ENCODE results near the gene TAPBPL.

TAPBPL gene

GRCh38 chr12:6437586-6437985 lies 14.3 kb upstream of the TAPBPL start:
- DNase-seq (ENCODE audit: low read depth): no peak

GRCh38 chr12:6438345-6438744 lies 13.5 kb upstream of the TAPBPL start:
- DNase-seq (ENCODE audit: low read depth): no peak

- DNase-seq (ENCODE audit: low read depth): no peak
These were observed 11.5 kb upstream of the TAPBPL start for GRCh38 chr12:6440391-6440790.

- no peak for DNase-seq (ENCODE audit: low read depth)
These were observed 9.0 kb upstream of the TAPBPL start for GRCh38 chr12:6442836-6443235.

GRCh38 chr12:6443361-6443983 lies 8.4 kb upstream of the TAPBPL start:
- DNase-seq (ENCODE audit: low read depth): no peak

- DNase-seq (ENCODE audit: low read depth): no peak
These were observed 7.8 kb upstream of the TAPBPL start for GRCh38 chr12:6444031-6444430.

GRCh38 chr12:6444704-6445688 lies 6.8 kb upstream of the TAPBPL start, which contains the start of gene CD27:
Gene CD27, plus strand, starts transcription at chr12:6444955. Its CDS starts 141 bp downstream, at chr12:6445096.
- no peak for DNase-seq (ENCODE audit: low read depth)

- no peak for DNase-seq (ENCODE audit: low read depth)
These were observed 1.6 kb upstream of the TAPBPL start for GRCh38 chr12:6450091-6450868.

GRCh38 chr12:6450869-6451347 lies 934 bp upstream of the TAPBPL start:
- DNase-seq (ENCODE audit: low read depth): no peak

- no peak for DNase-seq (ENCODE audit: low read depth)
These were observed 552 bp downstream of the TAPBPL start for GRCh38 chr12:6452245-6452943.

GRCh38 chr12:6452944-6453630 lies 1.2 kb downstream of the TAPBPL start:
- DNase-seq (ENCODE audit: low read depth): no peak

GRCh38 chr12:6457220-6457945 lies 5.5 kb downstream of the TAPBPL start:
- no peak for DNase-seq (ENCODE audit: low read depth)

- no peak for DNase-seq (ENCODE audit: low read depth)
These were observed 6.6 kb downstream of the TAPBPL start for GRCh38 chr12:6458281-6459003.

GRCh38 chr12:6459004-6459337 lies 7.1 kb downstream of the TAPBPL start:
- DNase-seq (ENCODE audit: low read depth): no peak

GRCh38 chr12:6460751-6461371 lies 9.0 kb downstream of the TAPBPL start:
- no peak for DNase-seq (ENCODE audit: low read depth)

GRCh38 chr12:6461401-6462233 lies 9.8 kb downstream of the TAPBPL start:
- no peak for DNase-seq (ENCODE audit: low read depth)

- DNase-seq (ENCODE audit: low read depth): no peak
These were observed 10.6 kb downstream of the TAPBPL start for GRCh38 chr12:6462234-6462995.

GRCh38 chr12:6463216-6463615 lies 11.4 kb downstream of the TAPBPL start:
- DNase-seq (ENCODE audit: low read depth): no peak

Data from fibroblast of the conjunctiva (primary cell).